ENCODE data around the gene CD300E.

The CD300E gene

GRCh38 chr17:74561586-74561985 is 62.0 kb downstream of the CD300E start:
- no peak for DNase-seq
